OCI-LY1 (cell line): Measurements from ENCODE around the gene HCAR3.

Experiments used
- H2AFZ ChIP-seq: fragments of 200-600 bp; sonication (generic), shearing (Covaris generic); 2 replicates; pipeline ENCODE4 v1.6.0; 2014; ENCODE audit warnings: antibody characterized with exemption, mild to moderate bottlenecking, low read length
- H3F3A ChIP-seq: fragments of 200-600 bp; sonication (generic), shearing (Covaris generic); 2 replicates; pipeline ENCODE4 v1.6.0; 2014; ENCODE audit warnings: mild to moderate bottlenecking, antibody characterized with exemption, low read length, moderate library complexity; ENCODE audit not compliant: insufficient read depth
- H3K27ac ChIP-seq: fragments of 200-600 bp; sonication (generic); 2 replicates; pipeline ENCODE4 v1.5.1; 2014; ENCODE audit warnings: low read length, mixed run types, mild to moderate bottlenecking, low read depth; ENCODE audit not compliant: poor library complexity, severe bottlenecking
- H3K27me3 ChIP-seq: fragments of 200-600 bp; sonication (generic); 2 replicates; pipeline ENCODE4 v1.6.0; 2014; ENCODE audit warnings: antibody characterized with exemption, mild to moderate bottlenecking, low read length, moderate library complexity; ENCODE audit not compliant: insufficient read depth
- H3K36me3 ChIP-seq: fragments of 200-600 bp; sonication (generic); 2 replicates; pipeline ENCODE4 v1.6.1; 2014; ENCODE audit warnings: mild to moderate bottlenecking, antibody characterized with exemption, low read length, moderate library complexity, mixed read lengths; ENCODE audit not compliant: insufficient read depth
- H3K4me1 ChIP-seq: fragments of 200-600 bp; sonication (generic); 2 replicates; pipeline ENCODE4 v1.5.1; 2014; ENCODE audit warnings: mild to moderate bottlenecking, low read length, moderate library complexity; ENCODE audit not compliant: insufficient read depth, severe bottlenecking
- H3K4me2 ChIP-seq: fragments of 200-600 bp; sonication (generic), shearing (Covaris generic); 2 replicates; pipeline ENCODE4 v1.6.1; 2014; ENCODE audit warnings: low read length
- H3K4me3 ChIP-seq: fragments of 200-600 bp; sonication (generic); 2 replicates; pipeline ENCODE4 v1.5.1; 2014; ENCODE audit warnings: low read length, low read depth, mild to moderate bottlenecking, mixed read lengths; ENCODE audit not compliant: poor library complexity, severe bottlenecking
- H3K79me2 ChIP-seq: fragments of 200-600 bp; shearing (Covaris generic); 2 replicates; pipeline ENCODE4 v1.6.1; 2016; ENCODE audit warnings: mixed run types, low read length, mixed read lengths; ENCODE audit not compliant: insufficient read depth
- H3K9ac ChIP-seq: fragments of 200-600 bp; sonication (generic), shearing (Covaris generic); 2 replicates; pipeline ENCODE4 v1.6.1; 2014; ENCODE audit warnings: mild to moderate bottlenecking, low read length, mixed read lengths
- H3K9me2 ChIP-seq: fragments of 200-600 bp; sonication (generic), shearing (Covaris generic); 2 replicates; pipeline ENCODE4 v1.6.1; 2014; ENCODE audit warnings: low read depth, mild to moderate bottlenecking, low read length, mixed read lengths
- H3K9me3 ChIP-seq: fragments of 200-600 bp; shearing (Covaris generic); 2 replicates; pipeline ENCODE4 v1.6.1; 2014; ENCODE audit warnings: low read length, mixed read lengths
- H4K20me1 ChIP-seq: fragments of 200-600 bp; sonication (generic), shearing (Covaris generic); 2 replicates; pipeline ENCODE4 v1.6.0; 2016; ENCODE audit warnings: mild to moderate bottlenecking, low read length; ENCODE audit not compliant: insufficient read depth
- EZH2 ChIP-seq: fragments of 200-600 bp; sonication (generic), shearing (Covaris generic); IDR thresholded peaks from 2 replicates; pipeline ENCODE4 v1.8.0; 2017; ENCODE audit warnings: borderline replicate concordance, mixed run types, mild to moderate bottlenecking, antibody characterized with exemption, low read length, moderate library complexity, mixed read lengths
- TF ChIP-seq, protein P1 (sequence below): fragments of 200-600 bp; sonication (generic), shearing (Covaris generic); IDR thresholded peaks from 2 replicates; pipeline ENCODE4 v1.5.1; 2017; ENCODE audit warnings: mild to moderate bottlenecking, antibody characterized with exemption, low read length, moderate library complexity, mixed read lengths

The HCAR3 gene

DNA sequence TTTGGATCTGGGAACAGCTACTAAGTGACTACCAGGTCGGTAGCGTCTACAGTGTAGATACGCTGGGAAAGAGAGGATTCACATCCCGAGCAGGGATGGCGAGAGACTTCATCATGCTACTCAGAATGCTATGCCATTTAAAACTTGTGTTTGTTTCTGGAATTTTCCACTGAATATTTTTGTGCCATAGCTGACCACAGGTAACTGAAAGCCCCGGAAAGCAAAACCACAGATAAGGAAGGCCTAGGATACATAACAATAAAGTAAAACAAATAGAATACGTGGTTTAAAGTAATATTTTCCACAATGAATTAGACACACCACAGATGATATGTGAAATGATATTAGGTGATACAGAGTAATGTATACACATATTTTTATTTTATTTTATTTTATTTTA lies 22.0 kb upstream of the HCAR3 start:
- Histone ChIP-seq H3K9ac (no peak overlapping the region), H4K20me1 (no peaks in the 10 kb centered on the region), H3K4me3 (no peak overlapping the region), H3K36me3 (no peaks in the 10 kb centered on the region), H3K4me1 (peaks cover 13% of the 10 kb centered on the region), H3K27ac (no peak overlapping the region), H3K4me2 (no peak overlapping the region), H3K27me3 (no peaks in the 10 kb centered on the region), H2AFZ (no peak overlapping the region), H3K9me3 (no peaks in the 10 kb centered on the region), H3K9me2 (no peaks in the 10 kb centered on the region), H3F3A (no peaks in the 10 kb centered on the region), H3K79me2 (no peaks in the 10 kb centered on the region)
- TF ChIP-seq EZH2, result no peak
- TF ChIP-seq, protein P1, sequence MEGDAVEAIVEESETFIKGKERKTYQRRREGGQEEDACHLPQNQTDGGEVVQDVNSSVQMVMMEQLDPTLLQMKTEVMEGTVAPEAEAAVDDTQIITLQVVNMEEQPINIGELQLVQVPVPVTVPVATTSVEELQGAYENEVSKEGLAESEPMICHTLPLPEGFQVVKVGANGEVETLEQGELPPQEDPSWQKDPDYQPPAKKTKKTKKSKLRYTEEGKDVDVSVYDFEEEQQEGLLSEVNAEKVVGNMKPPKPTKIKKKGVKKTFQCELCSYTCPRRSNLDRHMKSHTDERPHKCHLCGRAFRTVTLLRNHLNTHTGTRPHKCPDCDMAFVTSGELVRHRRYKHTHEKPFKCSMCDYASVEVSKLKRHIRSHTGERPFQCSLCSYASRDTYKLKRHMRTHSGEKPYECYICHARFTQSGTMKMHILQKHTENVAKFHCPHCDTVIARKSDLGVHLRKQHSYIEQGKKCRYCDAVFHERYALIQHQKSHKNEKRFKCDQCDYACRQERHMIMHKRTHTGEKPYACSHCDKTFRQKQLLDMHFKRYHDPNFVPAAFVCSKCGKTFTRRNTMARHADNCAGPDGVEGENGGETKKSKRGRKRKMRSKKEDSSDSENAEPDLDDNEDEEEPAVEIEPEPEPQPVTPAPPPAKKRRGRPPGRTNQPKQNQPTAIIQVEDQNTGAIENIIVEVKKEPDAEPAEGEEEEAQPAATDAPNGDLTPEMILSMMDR, result no peak

DNA sequence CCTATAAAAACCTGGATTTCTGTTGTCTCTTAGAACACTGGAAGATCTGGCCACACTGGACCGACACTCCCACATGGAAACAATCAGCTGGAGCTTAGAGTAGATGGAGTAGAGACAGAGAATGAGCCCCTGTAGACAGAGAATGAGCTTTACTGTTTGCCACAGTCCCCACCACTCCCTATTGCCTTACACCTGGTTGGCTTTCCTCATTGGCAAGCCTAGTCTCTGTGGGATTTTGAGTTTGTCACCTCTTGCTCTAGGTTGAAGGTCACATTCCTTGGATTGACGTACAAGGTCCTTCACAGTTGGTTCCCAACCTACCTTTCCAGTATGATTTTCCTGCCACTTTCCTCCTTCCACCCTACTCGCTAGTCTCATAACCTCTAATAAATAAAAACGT lies 16.0 kb upstream of the HCAR3 start:
- H3K79me2 ChIP-seq, result no peaks in the 10 kb centered on the region
- H3K4me3 ChIP-seq, result no peak overlapping the region
- H3K9ac ChIP-seq, result no peak overlapping the region
- TF ChIP-seq, protein P1, result no peak
- no peak for TF ChIP-seq EZH2
- H2AFZ ChIP-seq, result no peak overlapping the region
- H3K27ac ChIP-seq, result no peak overlapping the region
- H4K20me1 ChIP-seq, result no peaks in the 10 kb centered on the region
- no peaks in the 10 kb centered on the region for H3K9me2 ChIP-seq
- H3K36me3 ChIP-seq, result no peaks in the 10 kb centered on the region
- no peak overlapping the region for H3K4me2 ChIP-seq
- H3K27me3 ChIP-seq, result no peaks in the 10 kb centered on the region
- H3F3A ChIP-seq, result no peaks in the 10 kb centered on the region
- H3K9me3 ChIP-seq, result no peaks in the 10 kb centered on the region
- peaks cover 14% of the 10 kb centered on the region for H3K4me1 ChIP-seq

DNA sequence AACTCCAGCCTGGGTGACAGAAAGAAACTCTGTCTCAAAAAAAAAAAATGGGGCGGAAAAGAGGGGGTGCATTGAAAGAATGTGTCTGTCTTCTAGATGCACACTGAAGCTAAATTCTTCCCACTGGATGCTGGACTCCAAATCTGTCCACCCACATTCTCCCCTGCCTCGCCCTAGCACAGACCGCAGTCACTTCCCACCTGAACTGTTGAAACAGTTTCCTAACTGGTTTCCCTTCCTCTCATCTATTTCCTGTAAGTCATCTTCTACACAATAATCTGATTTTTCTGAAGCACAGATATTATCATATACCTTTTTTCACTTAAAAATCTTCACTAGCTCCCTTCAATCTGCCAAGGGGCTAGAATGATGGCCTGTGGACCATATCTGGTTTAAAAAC lies 15.6 kb upstream of the HCAR3 start:
- TF ChIP-seq EZH2, result no peak
- TF ChIP-seq, protein P1, result no peak
- Histone ChIP-seq H3K36me3 (no peaks in the 10 kb centered on the region), H3K27ac (no peak overlapping the region), H3K9ac (no peak overlapping the region), H2AFZ (no peak overlapping the region), H3K9me2 (no peaks in the 10 kb centered on the region), H3K4me1 (peaks cover 14% of the 10 kb centered on the region), H3K4me3 (no peak overlapping the region), H3K79me2 (no peaks in the 10 kb centered on the region), H3F3A (no peaks in the 10 kb centered on the region), H4K20me1 (no peaks in the 10 kb centered on the region), H3K4me2 (no peak overlapping the region), H3K9me3 (no peaks in the 10 kb centered on the region), H3K27me3 (no peaks in the 10 kb centered on the region)
